Measurements from ENCODE around the gene C10orf67.

- TF ChIP-seq ZNF586 (CRISPR knock-in tag; conservative IDR thresholded peaks at IDR 0.05) (no peak), SRSF1 (IDR thresholded peaks at IDR 0.05; ENCODE audit: low read depth, low read length) (no peak), EZH2 (IDR thresholded peaks at IDR 0.05; ENCODE audit: borderline replicate concordance, low read depth, low read length) (no peak)
Measured at GRCh38 chr10:23345861-23346260, 1.3 kb upstream of the C10orf67 start.

Data from K562 (cell line).